GM19025 (cell line): ENCODE data around the gene GIMAP1.

ENCODE experiments used
- ATAC-seq: cut with Tn5 transposase; IDR thresholded peaks from one replicate; pipeline ENCODE4 v1.9.1; 2021; ENCODE audit warnings: mild to moderate bottlenecking, low read depth, moderate library complexity; ENCODE audit not compliant: unreplicated experiment

GIMAP1 gene

GRCh38 chr7:150744041-150744656 lies 27.7 kb downstream of the GIMAP1 start:
- ATAC-seq, result no peak

- no peak for ATAC-seq
Observed at GRCh38 chr7:150745086-150745485, 28.7 kb downstream of the GIMAP1 start.

GRCh38 chr7:150745876-150746275 lies 29.5 kb downstream of the GIMAP1 start:
- no peak for ATAC-seq

GRCh38 chr7:150746921-150747320 lies 30.5 kb downstream of the GIMAP1 start:
- ATAC-seq, result no peak

- ATAC-seq, result no peak
Observed at GRCh38 chr7:150748376-150748775, 32.0 kb downstream of the GIMAP1 start.

GRCh38 chr7:150751702-150752101 lies 35.3 kb downstream of the GIMAP1 start:
- ATAC-seq, result no peak

GRCh38 chr7:150753239-150753638 lies 36.8 kb downstream of the GIMAP1 start:
- no peak for ATAC-seq

- peak; percentile 44 for ATAC-seq
Observed at GRCh38 chr7:150753826-150754603, 37.6 kb downstream of the GIMAP1 start.

- no peak for ATAC-seq
Observed at GRCh38 chr7:150754951-150755350, 38.5 kb downstream of the GIMAP1 start.

- ATAC-seq, result no peak
Observed at GRCh38 chr7:150755473-150756099, 39.2 kb downstream of the GIMAP1 start.

- no peak for ATAC-seq
Observed at GRCh38 chr7:150756166-150756565, 39.8 kb downstream of the GIMAP1 start.

- ATAC-seq, result no peak
Observed at GRCh38 chr7:150756858-150757257, 40.4 kb downstream of the GIMAP1 start.

GRCh38 chr7:150759479-150759878 lies 43.1 kb downstream of the GIMAP1 start:
- no peak for ATAC-seq

- no peak for ATAC-seq
Observed at GRCh38 chr7:150766334-150766709, 49.9 kb downstream of the GIMAP1 start.

- no peak for ATAC-seq
Observed at GRCh38 chr7:150769768-150770167, 53.4 kb downstream of the GIMAP1 start.
